Stimulated activated naive B cell treated with anti-CD40 and anti-IgM and Interleukin-4, amounts not matched to agents 10 μg/mL and 1 μg/mL and 100 μg/mL, for 72 hours (primary cell): ENCODE results near the gene DNAH1.

Experiments
- ATAC-seq, 2 donors: fragments of 150-1000 bp; cut with Tn5 transposase; replicated peaks; 2 replicates each; pipeline ENCODE4 v1.10.0; 2021; ENCODE audit warnings: moderate library complexity in 1 of 2
- DNase-seq: peaks from one replicate; pipeline ENCODE4 v3.0.0; 2021
- H3K27ac Mint-ChIP-seq: one replicate; pipeline ENCODE4 v1.8.0; 2022; ENCODE audit warnings: mild to moderate bottlenecking, mixed read lengths
- H3K27me3 Mint-ChIP-seq, 2 donors: one replicate each; pipeline ENCODE4 v1.8.0; 2022; ENCODE audit warnings: mixed read lengths in 2 of 2
- H3K36me3 Mint-ChIP-seq, 2 donors: one replicate each; pipeline ENCODE4 v1.8.0; 2022; ENCODE audit warnings: mixed read lengths in 2 of 2, mild to moderate bottlenecking in 1 of 2
- H3K4me1 Mint-ChIP-seq, 2 donors: one replicate each; pipeline ENCODE4 v1.8.0; 2022; ENCODE audit warnings: mixed read lengths in 2 of 2, mild to moderate bottlenecking in 1 of 2
- H3K4me3 Mint-ChIP-seq, 2 donors: one replicate each; pipeline ENCODE4 v1.8.0; 2022; ENCODE audit warnings: mild to moderate bottlenecking in 2 of 2, mixed read lengths in 2 of 2, moderate library complexity in 1 of 2
- H3K9me3 Mint-ChIP-seq, 2 donors: one replicate each; pipeline ENCODE4 v1.8.0; 2022; ENCODE audit warnings: mixed read lengths in 2 of 2, mild to moderate bottlenecking in 1 of 2

DNAH1 gene

DNA sequence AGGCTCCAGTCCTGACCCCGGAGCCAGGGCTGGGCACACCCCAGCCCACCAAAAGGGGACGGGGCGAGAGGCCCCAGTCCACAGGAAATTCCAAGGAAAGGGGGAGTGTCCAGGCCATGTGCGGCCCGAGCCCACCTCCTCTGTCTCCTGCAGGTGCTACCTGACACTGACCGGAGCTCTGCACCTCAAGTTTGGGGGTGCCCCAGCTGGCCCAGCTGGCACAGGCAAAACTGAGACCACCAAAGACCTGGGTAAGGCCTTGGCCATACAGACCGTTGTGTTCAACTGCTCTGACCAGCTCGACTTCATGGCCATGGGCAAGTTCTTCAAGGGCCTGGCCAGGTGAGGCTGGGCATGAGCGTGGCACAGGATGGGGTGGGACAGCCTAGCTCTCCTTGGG, 44.9 kb downstream of the DNAH1 start:
- Mint-ChIP-seq H3K27ac (no peak overlapping the region), H3K4me3 (no peak overlapping the region), H3K36me3 (peaks cover 29 to 47% of the 10 kb centered on the region in 2 donors), H3K4me1 (no peaks in the 10 kb centered on the region), H3K27me3 (no peaks in the 10 kb centered on the region), H3K9me3 (no peaks in the 10 kb centered on the region)
- ATAC-seq (no peak), DNase-seq (no peak)

GRCh38 chr3:52361454-52361853, 45.3 kb downstream of the DNAH1 start:
- no peaks in the 10 kb centered on the region for H3K4me1 Mint-ChIP-seq
- H3K27ac Mint-ChIP-seq = no peak overlapping the region
- DNase-seq (no peak), ATAC-seq (no peak)
- H3K9me3 Mint-ChIP-seq = no peaks in the 10 kb centered on the region
- H3K36me3 Mint-ChIP-seq = peaks cover 29 to 47% of the 10 kb centered on the region in 2 donors
- no peaks in the 10 kb centered on the region for H3K27me3 Mint-ChIP-seq
- no peak overlapping the region for H3K4me3 Mint-ChIP-seq

GRCh38 chr3:52361898-52362297, 45.8 kb downstream of the DNAH1 start:
- Mint-ChIP-seq H3K27me3 (no peaks in the 10 kb centered on the region), H3K27ac (no peak overlapping the region), H3K4me3 (no peak overlapping the region), H3K9me3 (no peaks in the 10 kb centered on the region), H3K36me3 (peaks cover 33 to 47% of the 10 kb centered on the region in 2 donors), H3K4me1 (no peaks in the 10 kb centered on the region)
- ATAC-seq (no peak), DNase-seq (no peak)

GRCh38 chr3:52364322-52365035, 48.4 kb downstream of the DNAH1 start:
- no peaks in the 10 kb centered on the region for H3K27me3 Mint-ChIP-seq
- no peaks in the 10 kb centered on the region for H3K4me1 Mint-ChIP-seq

DNA sequence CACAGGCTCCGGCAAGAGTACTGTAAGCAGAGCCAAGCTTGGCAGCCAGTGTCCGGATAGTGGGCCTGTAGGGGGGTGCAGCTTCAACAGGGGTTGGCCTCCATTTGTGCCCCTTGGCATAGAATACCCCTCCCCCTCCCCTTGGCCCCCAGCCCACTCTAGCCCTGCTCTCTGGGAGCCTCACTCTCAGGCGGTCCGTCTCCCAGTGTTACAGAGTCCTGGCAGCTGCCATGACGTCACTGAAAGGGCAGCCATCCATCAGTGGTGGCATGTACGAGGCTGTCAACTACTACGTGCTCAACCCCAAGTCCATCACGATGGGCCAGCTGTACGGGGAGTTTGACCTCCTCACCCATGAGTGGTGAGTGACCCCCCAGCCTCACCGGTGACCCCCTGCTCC, 50.4 kb downstream of the DNAH1 start:
- Mint-ChIP-seq H3K9me3 (no peaks in the 10 kb centered on the region), H3K27me3 (no peaks in the 10 kb centered on the region), H3K27ac (no peak overlapping the region), H3K4me1 (peaks cover 0 to 1% of the 10 kb centered on the region in 2 donors), H3K4me3 (no peak overlapping the region), H3K36me3 (peaks cover 34 to 37% of the 10 kb centered on the region in 2 donors)
- DNase-seq = no peak
- ATAC-seq = no peak

More at GRCh38 chr3:52364322-52365035, 48.4 kb downstream of the DNAH1 start:
- Mint-ChIP-seq H3K27ac (no peak overlapping the region), H3K9me3 (no peaks in the 10 kb centered on the region), H3K36me3 (peaks cover 33 to 41% of the 10 kb centered on the region in 2 donors), H3K4me3 (no peak overlapping the region)
- DNase-seq (no peak), ATAC-seq (no peak)

DNA sequence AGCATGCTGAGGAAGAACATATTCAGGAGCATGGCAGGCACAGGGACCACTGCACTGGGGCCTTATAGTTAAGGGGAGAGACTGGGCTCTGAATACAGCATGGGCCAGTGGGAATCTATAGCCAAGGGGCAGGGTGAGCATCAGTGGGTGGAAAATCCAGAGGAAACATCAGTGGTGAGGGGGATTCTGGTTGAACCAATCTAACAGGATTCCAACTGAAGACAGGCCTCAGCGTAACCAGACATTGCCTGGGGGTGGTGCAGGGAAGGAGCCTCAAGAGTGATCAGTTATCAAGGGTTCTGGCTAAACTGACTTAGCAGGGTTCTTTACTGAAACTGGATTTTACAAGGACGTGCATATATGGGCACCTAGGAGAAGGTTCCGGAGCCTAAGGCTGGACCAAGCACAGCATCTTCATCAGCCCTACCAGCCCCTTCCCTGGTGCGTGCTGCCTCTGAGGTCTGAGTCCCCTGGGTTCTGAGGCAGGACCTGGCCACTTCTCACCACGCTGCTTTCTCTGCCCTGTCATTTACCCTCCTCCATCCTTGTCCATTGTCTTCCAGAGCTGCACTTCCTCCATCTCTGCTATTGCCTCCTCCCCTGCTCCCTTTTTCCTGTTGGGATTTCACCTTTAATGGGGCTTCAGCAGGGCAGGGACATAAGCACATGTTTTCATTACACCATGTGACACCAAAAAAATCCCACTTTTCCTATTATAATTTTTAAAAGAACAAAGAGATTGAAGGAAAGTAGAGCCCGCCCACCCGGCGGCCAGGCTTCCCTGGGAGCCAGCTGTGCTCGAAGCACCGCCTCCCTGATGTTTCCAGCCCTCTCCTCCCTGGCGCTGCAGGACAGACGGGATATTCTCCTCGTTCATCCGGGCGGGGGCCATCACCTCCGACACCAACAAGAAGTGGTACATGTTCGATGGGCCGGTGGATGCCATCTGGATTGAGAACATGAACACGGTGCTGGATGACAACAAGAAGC, 52.1 kb downstream of the DNAH1 start:
- DNase-seq = no peak
- H3K9me3 Mint-ChIP-seq = no peaks in the 10 kb centered on the region
- H3K4me3 Mint-ChIP-seq = no peak overlapping the region
- peaks cover 28 to 30% of the 10 kb centered on the region in 2 donors for H3K36me3 Mint-ChIP-seq
- peaks cover 10 to 14% of the 10 kb centered on the region in 2 donors for H3K4me1 Mint-ChIP-seq
- ATAC-seq = no peak
- H3K27me3 Mint-ChIP-seq = no peaks in the 10 kb centered on the region
- H3K27ac Mint-ChIP-seq = no peak overlapping the region

DNA sequence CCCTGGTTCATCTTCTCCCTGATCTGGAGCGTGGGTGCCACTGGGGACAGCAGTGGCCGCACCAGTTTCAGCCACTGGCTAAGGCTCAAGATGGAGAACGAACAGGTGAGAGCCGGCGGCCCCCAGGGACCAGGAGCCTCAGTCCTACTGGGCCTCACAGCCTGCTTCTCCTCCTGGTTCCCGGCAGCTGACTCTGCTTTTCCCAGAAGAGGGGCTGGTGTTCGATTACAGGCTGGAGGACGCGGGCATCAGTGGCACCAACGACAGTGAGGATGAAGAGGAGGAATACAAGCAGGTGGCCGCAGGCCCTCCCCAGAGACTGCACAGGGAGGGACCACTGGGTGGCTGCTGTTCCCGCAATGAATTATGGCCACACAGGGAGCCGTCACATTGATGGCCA, 54.4 kb downstream of the DNAH1 start:
- Mint-ChIP-seq H3K27ac (no peak overlapping the region), H3K9me3 (no peaks in the 10 kb centered on the region), H3K4me1 (peaks cover 14 to 25% of the 10 kb centered on the region in 2 donors), H3K4me3 (no peak overlapping the region), H3K27me3 (no peaks in the 10 kb centered on the region), H3K36me3 (peaks cover 19 to 20% of the 10 kb centered on the region in 2 donors)
- ATAC-seq (no peak), DNase-seq (no peak)

- Mint-ChIP-seq H3K36me3 (peaks cover 19 to 24% of the 10 kb centered on the region in 2 donors), H3K4me3 (peak overlapping the region; percentile 62 to 72), H3K27me3 (no peaks in the 10 kb centered on the region), H3K27ac (no peak overlapping the region), H3K9me3 (no peaks in the 10 kb centered on the region), H3K4me1 (peaks cover 14 to 25% of the 10 kb centered on the region in 2 donors)
- peak; percentile 44 for DNase-seq
- ATAC-seq = peak; percentile 81 to 86
These were observed 56.8 kb downstream of the DNAH1 start for GRCh38 chr3:52372822-52373504.

DNA sequence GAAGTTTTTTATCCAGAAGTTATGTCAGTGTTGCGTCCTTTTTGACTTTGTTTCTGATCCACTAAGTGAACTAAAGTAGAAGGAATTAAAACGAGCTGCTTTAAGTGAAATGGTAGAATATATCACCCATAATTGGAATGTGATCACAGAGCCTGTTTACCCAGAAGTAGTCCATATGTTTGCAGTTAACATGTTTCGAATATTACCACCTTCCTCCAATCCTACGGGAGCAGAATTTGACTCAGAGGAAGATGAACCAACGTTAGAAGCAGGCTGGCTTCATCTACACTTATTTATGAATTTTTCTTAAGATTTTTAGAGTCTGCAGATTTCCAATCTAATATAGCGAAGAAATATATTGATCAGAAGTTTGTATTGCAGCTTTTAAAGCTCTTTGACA, 57.6 kb downstream of the DNAH1 start:
- Mint-ChIP-seq H3K27ac (no peak overlapping the region), H3K9me3 (no peaks in the 10 kb centered on the region), H3K4me3 (no peak overlapping the region), H3K36me3 (peaks cover 18 to 24% of the 10 kb centered on the region in 2 donors), H3K4me1 (peaks cover 14 to 25% of the 10 kb centered on the region in 2 donors), H3K27me3 (no peaks in the 10 kb centered on the region)
- ATAC-seq = no peak
- DNase-seq = no peak

DNA sequence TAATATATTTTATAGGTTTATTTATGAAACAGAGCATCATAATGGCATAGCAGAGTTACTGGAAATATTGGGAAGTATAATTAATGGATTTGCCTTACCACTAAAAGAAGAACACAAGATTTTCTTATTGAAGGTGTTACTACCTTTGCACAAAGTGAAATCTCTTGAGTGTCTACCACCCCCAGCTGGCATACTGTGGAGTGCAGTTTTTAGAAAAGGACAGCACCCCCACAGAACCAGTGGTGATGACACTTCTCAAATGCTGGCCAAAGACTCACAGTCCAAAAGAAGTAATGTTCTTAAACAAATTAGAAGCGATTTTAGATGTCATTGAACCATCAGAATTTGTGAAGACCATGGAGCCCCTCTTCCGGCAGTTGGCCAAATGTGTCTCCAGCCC, 58.1 kb downstream of the DNAH1 start:
- ATAC-seq = no peak
- H3K27ac Mint-ChIP-seq = no peak overlapping the region
- H3K27me3 Mint-ChIP-seq = no peaks in the 10 kb centered on the region
- peaks cover 19 to 21% of the 10 kb centered on the region in 2 donors for H3K36me3 Mint-ChIP-seq
- no peak overlapping the region for H3K4me3 Mint-ChIP-seq
- no peaks in the 10 kb centered on the region for H3K9me3 Mint-ChIP-seq
- no peak for DNase-seq
- peaks cover 18 to 25% of the 10 kb centered on the region in 2 donors for H3K4me1 Mint-ChIP-seq

DNA sequence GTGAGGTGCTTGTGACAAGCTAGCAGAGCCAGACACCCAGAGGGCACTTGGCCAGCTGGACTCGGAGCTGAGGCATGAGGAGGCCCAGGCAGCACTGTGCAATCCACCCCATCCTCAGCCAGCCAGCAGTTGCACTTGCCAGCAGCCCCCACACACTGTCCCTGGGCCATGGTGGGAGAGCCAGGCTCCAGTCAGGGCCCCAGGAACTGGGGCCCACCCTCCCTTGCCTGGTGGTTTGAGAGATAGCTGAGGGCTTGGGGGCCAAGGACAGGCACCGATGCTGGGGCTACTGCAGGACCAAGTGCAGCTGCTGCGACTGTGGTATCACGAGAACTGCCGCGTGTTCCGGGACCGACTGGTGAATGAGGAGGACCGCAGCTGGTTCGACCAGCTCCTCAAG, 63.5 kb downstream of the DNAH1 start:
- H3K36me3 Mint-ChIP-seq = peaks cover 10 to 11% of the 10 kb centered on the region in 2 donors
- no peak overlapping the region for H3K4me3 Mint-ChIP-seq

DNA sequence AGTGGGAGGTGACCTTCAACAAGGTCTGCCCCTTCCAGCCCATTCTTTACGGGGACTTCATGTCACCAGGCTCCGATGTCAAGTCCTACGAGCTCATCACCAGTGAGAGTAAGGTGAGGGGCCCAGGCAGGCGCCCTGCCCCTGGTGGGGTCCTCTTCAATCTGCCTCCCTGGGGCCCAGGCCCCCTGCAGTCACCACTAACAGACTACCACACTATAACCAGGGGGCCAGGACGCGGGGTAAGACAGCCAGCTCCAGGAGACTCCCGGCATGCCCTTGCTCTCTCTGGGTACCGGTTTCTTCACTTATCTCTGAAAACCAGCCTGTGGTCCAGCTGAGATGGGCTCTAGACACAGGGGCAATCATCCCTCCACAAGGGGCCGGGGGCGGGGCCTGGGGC, 63.9 kb downstream of the DNAH1 start:
- H3K36me3 Mint-ChIP-seq = peaks cover 10 to 11% of the 10 kb centered on the region in 2 donors
- H3K9me3 Mint-ChIP-seq = no peaks in the 10 kb centered on the region
- H3K27me3 Mint-ChIP-seq = no peaks in the 10 kb centered on the region
- H3K27ac Mint-ChIP-seq = no peak overlapping the region
- DNase-seq (no peak), ATAC-seq (no peak)
- peaks cover 0 to 8% of the 10 kb centered on the region in 2 donors for H3K4me1 Mint-ChIP-seq
- H3K4me3 Mint-ChIP-seq = no peak overlapping the region

More for the DNA sequence above, 63.5 kb downstream of the DNAH1 start:
- no peaks in the 10 kb centered on the region for H3K9me3 Mint-ChIP-seq
- ATAC-seq (no peak), DNase-seq (no peak)
- H3K4me1 Mint-ChIP-seq = peaks cover 2 to 8% of the 10 kb centered on the region in 2 donors
- H3K27me3 Mint-ChIP-seq = no peaks in the 10 kb centered on the region
- no peak overlapping the region for H3K27ac Mint-ChIP-seq

GRCh38 chr3:52381623-52382022, 65.5 kb downstream of the DNAH1 start:
- H3K27me3 Mint-ChIP-seq = no peaks in the 10 kb centered on the region
- H3K27ac Mint-ChIP-seq = no peak overlapping the region
- no peak for DNase-seq
- ATAC-seq = no peak
- peaks cover 4 to 6% of the 10 kb centered on the region in 2 donors for H3K36me3 Mint-ChIP-seq
- H3K9me3 Mint-ChIP-seq = no peaks in the 10 kb centered on the region
- no peak overlapping the region for H3K4me3 Mint-ChIP-seq
- peaks cover 0 to 8% of the 10 kb centered on the region in 2 donors for H3K4me1 Mint-ChIP-seq

GRCh38 chr3:52383446-52383845, 67.3 kb downstream of the DNAH1 start:
- peaks cover 0 to 8% of the 10 kb centered on the region in 2 donors for H3K4me1 Mint-ChIP-seq
- no peak overlapping the region for H3K27ac Mint-ChIP-seq

More at GRCh38 chr3:52383446-52383845, 67.3 kb downstream of the DNAH1 start:
- ATAC-seq (no peak), DNase-seq (no peak)
- Mint-ChIP-seq H3K36me3 (peaks cover 0 to 2% of the 10 kb centered on the region in 2 donors), H3K9me3 (no peaks in the 10 kb centered on the region), H3K27me3 (no peaks in the 10 kb centered on the region), H3K4me3 (no peak overlapping the region)
